K562 (cell line): Measurements from ENCODE around the gene CHPF2. TPM values are rescaled to one million over a fixed set of nuclear protein-coding genes. Genes with fewer than 3 reads are reported as not detected.

ENCODE experiments used
- ATAC-seq: fragments of 200-7000 bp; cut with Tn5 transposase; 3 replicates; pipeline ENCODE4 v1.9.1; 2020; ENCODE audit warnings: moderate library complexity
- BruUV-seq: library from RNA; stranded (reverse); fragments of 400-500 nt; replicated peaks from 2 replicates; lab custom pipeline; 2021; lab: Mats Ljungman, UMichigan
- CTCF ChIA-PET: fragments of 300-600 bp; formaldehyde crosslinking; extraction: SDS; loops from one replicate; lab custom pipeline; 2021; ENCODE audit warnings: low intra/inter-chr PET ratio; lab: Yijun Ruan, JAX
- POLR2A ChIA-PET: fragments of 300-600, 350-650 bp; sonication (Branson Sonifier 250); formaldehyde crosslinking; extraction: SDS; loops from one replicate; lab custom pipeline; 2021; ENCODE audit warnings: antibody characterized with exemption, inconsistent platforms; lab: Yijun Ruan, JAX
- DNase-seq, 4 experiments: peaks; one replicate each; pipeline versions ENCODE4 v3.0.0 to v3.0.0-alpha.2; 2011 to 2018; ENCODE audit warnings: low spot score in 3 of 4, mixed read lengths in 3 of 4; ENCODE audit errors: extremely low read depth in 1 of 4
- FAIRE-seq: peaks from 2 replicates; lab custom pipeline; 2011; peaks lifted over from hg19 to GRCh38; lab: Jason Lieb, UNC
- H2AFZ ChIP-seq: 2 replicates; pipeline ENCODE4 v1.6.0; 2011; ENCODE audit warnings: low read depth, low read length, control low read depth, inconsistent platforms
- H3K27ac ChIP-seq: fragments of 200-600 bp; 3 replicates; pipeline ENCODE4 v1.8.0; 2011; ENCODE audit warnings: low read depth, mild to moderate bottlenecking, control low read depth, inconsistent platforms, low read length, moderate library complexity, mixed read lengths; ENCODE audit errors: extremely low read depth
- H3K27me3 ChIP-seq, 2 experiments: fragments of 300-600 bp in 1 of 2; 2 replicates in 1 of 2; 3 replicates in 1 of 2; pipeline versions ENCODE4 v1.6.0 to v1.8.0; 2011; ENCODE audit warnings: inconsistent platforms in 2 of 2, low read length in 2 of 2, mild to moderate bottlenecking in 1 of 2, mixed read lengths in 1 of 2, moderate library complexity in 1 of 2; ENCODE audit not compliant: control insufficient read depth in 2 of 2, insufficient read depth in 2 of 2
- H3K36me3 ChIP-seq: fragments of 300-600 bp; 3 replicates; pipeline ENCODE4 v1.8.0; 2011; ENCODE audit warnings: mild to moderate bottlenecking, low read length, inconsistent platforms; ENCODE audit not compliant: control insufficient read depth, insufficient read depth
- H3K4me1 ChIP-seq, 2 experiments: fragments of 200-600 bp in 1 of 2; replicated peaks in 1 of 2; 2 replicates in 1 of 2; 3 replicates in 1 of 2; pipeline versions ENCODE4 v1.5.1 to v1.8.0; 2011; ENCODE audit warnings: inconsistent platforms in 2 of 2, low read length in 2 of 2, mild to moderate bottlenecking in 1 of 2, mixed read lengths in 1 of 2, moderate library complexity in 1 of 2; ENCODE audit not compliant: control insufficient read depth in 2 of 2, insufficient read depth in 2 of 2
- H3K4me2 ChIP-seq: 2 replicates; pipeline ENCODE4 v1.6.1; 2011; ENCODE audit warnings: low read length, control low read depth, inconsistent platforms, mixed read lengths; ENCODE audit not compliant: insufficient read depth
- H3K4me3 ChIP-seq: fragments of 200-600 bp; sonication (generic), shearing (Covaris generic); 2 replicates; pipeline ENCODE4 v1.5.1; 2016; ENCODE audit warnings: control low read depth, inconsistent platforms
- H3K79me2 ChIP-seq: fragments of 200-600 bp; 3 replicates; pipeline ENCODE4 v1.8.0; 2011; ENCODE audit warnings: low read length, inconsistent platforms; ENCODE audit not compliant: control insufficient read depth, insufficient read depth
- H3K9ac ChIP-seq, 2 experiments: 2 replicates each; pipeline versions ENCODE4 v1.6.0 to v1.6.1; 2011; ENCODE audit warnings: low read depth in 2 of 2, low read length in 2 of 2, control low read depth in 1 of 2, inconsistent platforms in 1 of 2, mild to moderate bottlenecking in 1 of 2, mixed read lengths in 1 of 2; ENCODE audit not compliant: insufficient read depth in 1 of 2
- H3K9me1 ChIP-seq: one replicate; pipeline ENCODE4 v1.6.0; 2011; ENCODE audit warnings: inconsistent platforms, mild to moderate bottlenecking, low read length, moderate library complexity; ENCODE audit not compliant: control insufficient read depth, insufficient read depth
- H3K9me3 ChIP-seq: replicated peaks from 2 replicates; pipeline ENCODE4 v1.5.1; 2011; ENCODE audit warnings: low read depth, low read length, inconsistent platforms; ENCODE audit not compliant: control insufficient read depth, insufficient read depth
- H4K20me1 ChIP-seq: replicated peaks from 2 replicates; pipeline ENCODE4 v1.6.1; 2011; ENCODE audit warnings: low read length, inconsistent platforms, mixed read lengths; ENCODE audit not compliant: control insufficient read depth, insufficient read depth
- CHD1 ChIP-seq: fragments of 200-600 bp; sonication (generic); IDR thresholded peaks from one replicate; pipeline ENCODE4 v1.6.1; 2012; ENCODE audit warnings: mild to moderate bottlenecking, moderate library complexity, low read length, inconsistent platforms
- JUNB ChIP-seq: fragments of 450-650 bp; formaldehyde crosslinking; conservative IDR thresholded peaks from 2 replicates; pipeline ENCODE4 v1.4.0; 2020; ENCODE audit warnings: mild to moderate bottlenecking
- NCOA4 ChIP-seq: fragments of 450-650 bp; IDR thresholded peaks from 2 replicates; pipeline ENCODE4 v1.6.1; 2018; ENCODE audit warnings: mild to moderate bottlenecking; ENCODE audit not compliant: partially characterized antibody
- ZBTB5 ChIP-seq: fragments of 450-650 bp; IDR thresholded peaks from 2 replicates; pipeline ENCODE4 v1.6.1; 2017; ENCODE audit warnings: antibody characterized with exemption
- ZFP1 ChIP-seq: fragments of 450-650 bp; formaldehyde crosslinking; IDR thresholded peaks from 2 replicates; pipeline ENCODE4 v1.4.0; 2020; ENCODE audit warnings: mild to moderate bottlenecking, mixed read lengths
- ZKSCAN3 ChIP-seq: fragments of 250-450 bp; sonication (Bioruptor Pico); IDR thresholded peaks from 2 replicates; pipeline ENCODE4 v1.4.0; 2020
- WGBS: fragments of 100-300 bp; shearing (Covaris generic); methylation state at CpG from one replicate; pipeline ENCODE4 v1.1.6; 2016; ENCODE audit warnings: low coverage, mixed read lengths; ENCODE audit not compliant: insufficient coverage; ENCODE audit errors: missing lambda C conversion rate; 5-methylcytosine and 5-hydroxymethylcytosine counted together
- in situ Hi-C: fragments of 300-500 bp; cut with MboI; formaldehyde crosslinking; loops from 4 replicates; pipeline ENCODE4 v1.15.0; 2018; ENCODE audit warnings: inconsistent platforms, mixed read lengths
- intact Hi-C: fragments of 100-400 bp; cut with micrococcal nuclease; formaldehyde crosslinking; loops from 2 replicates; pipeline ENCODE4 v1.14.2; 2022
- polyA plus RNA-seq, 8 experiments: library from polyadenylated mRNA; depleted of rRNA in 4 of 8; stranded (reverse) in 5 of 8; unstranded in 3 of 8; fragments of >200 nt; fragmentation: Nextera tagmentation in 2 of 8; fragmentation: Illumina TruSeq in 1 of 8; extraction: Ambion mirVana in 2 of 8; extraction: Trizol in 1 of 8; gene quantifications; 2 replicates each; pipeline versions ENCODE4 v1.2.1 to v1.2.3, GENCODE V29; 2011 to 2014; ENCODE audit warnings: inconsistent platforms in 1 of 8, missing spikeins in 1 of 8
- total RNA-seq, 7 experiments: library from RNA; depleted of rRNA in 6 of 7; stranded (reverse); fragments of >200 nt in 6 of 7; fragmentation: Illumina TruSeq in 2 of 7; extraction: Trizol in 2 of 7; gene quantifications; 2 replicates each; pipeline versions ENCODE4 v1.2.1 to v1.2.3, GENCODE V29; 2011 to 2021; ENCODE audit warnings: low replicate concordance in 1 of 7

CHPF2 gene
- total and polyA plus RNA-seq, 9 of the 15 experiments (the other 6 are each of a cell fraction or from before 2014, with no cell fraction given), result 0.08 to 32.8 (median 10.5) TPM

GRCh38 chr7:151189038-151189437, 43.2 kb upstream of the CHPF2 start:
- 5% methylated on average over 4 of the region's 4 CpGs for WGBS
- intact Hi-C loops (no loop called here), in situ Hi-C loops (no loop called here)
- Histone ChIP-seq H3K27me3 (peaks cover 66 to 73% of the 10 kb centered on the region in 2 experiments), H3K4me3 (no peak overlapping the region), H2AFZ (no peak overlapping the region), H3K9ac (no peak overlapping the region), H3K79me2 (no peaks in the 10 kb centered on the region), H3K4me2 (no peak overlapping the region), H3K9me3 (no peaks in the 10 kb centered on the region; the same call in 1 of the 2 replicates), H3K4me1 (peaks cover 0 to 19% of the 10 kb centered on the region in 2 experiments; a peak in 2 of 5 replicates), H4K20me1 (peaks cover 5% of the 10 kb centered on the region; the same call in 1 of the 2 replicates), H3K27ac (no peak overlapping the region), H3K36me3 (no peaks in the 10 kb centered on the region), H3K9me1 (no peaks in the 10 kb centered on the region)
- no peak for FAIRE-seq
- DNase-seq, result no peak
- TF ChIP-seq NCOA4, result no peak
- no peak for TF ChIP-seq ZKSCAN3 (CRISPR knock-in tag)
- no peak for TF ChIP-seq CHD1
- TF ChIP-seq JUNB (CRISPR knock-in tag), result no peak
- no peak for TF ChIP-seq ZFP1 (CRISPR knock-in tag)
- TF ChIP-seq ZBTB5, result no peak
- ATAC-seq, result no peak
- ChIA-PET CTCF (interaction anchor here (0.5 kb wide), 1 partner anchor 14 kb away, joined by 3 read pairs; no protein-coding TSS in a partner anchor), POLR2A (interaction anchor here (0.6 kb wide), 1 partner anchor 242 kb away, joined by 3 read pairs; no protein-coding TSS in a partner anchor)
- no TSS peak for BruUV-seq
